Measurements from ENCODE around the gene SOSTDC1.

- TF ChIP-seq POLR2A (IDR thresholded peaks at IDR 0.05; ENCODE audit: low read length): no peak
- no peak for TF ChIP-seq GATA1 (IDR thresholded peaks at IDR 0.05; ENCODE audit: low read depth, low read length)
These were observed 38.5 kb upstream of the SOSTDC1 start for GRCh38 chr7:16504019-16504418.
